Liver (tissue), 3 donors: ENCODE measurements around the gene ALCAM.

Source experiments
- FOXA1 ChIP-seq: IDR thresholded peaks from 2 replicates; pipeline ENCODE4 v1.6.1; 2016; ENCODE audit warnings: antibody characterized with exemption
- GABPA ChIP-seq, 2 donors: IDR thresholded peaks in 1 of 2; conservative IDR thresholded peaks in 1 of 2; 2 replicates each; pipeline ENCODE4 v1.6.1; 2016; ENCODE audit warnings: antibody characterized with exemption in 2 of 2, mild to moderate bottlenecking in 1 of 2, moderate library complexity in 1 of 2
- HNF4G ChIP-seq: IDR thresholded peaks from 2 replicates; pipeline ENCODE4 v1.6.1; 2016; ENCODE audit warnings: antibody characterized with exemption
- JUND ChIP-seq, 2 donors: IDR thresholded peaks; 2 replicates each; pipeline ENCODE4 v1.6.1; 2016; ENCODE audit warnings: antibody characterized with exemption in 2 of 2
- NR2F2 ChIP-seq: IDR thresholded peaks from 2 replicates; pipeline ENCODE4 v1.6.1; 2016; ENCODE audit warnings: antibody characterized with exemption
- RAD21 ChIP-seq, 2 donors: IDR thresholded peaks; 2 replicates each; pipeline ENCODE4 v1.6.1; 2016; ENCODE audit warnings: antibody characterized with exemption in 2 of 2, mild to moderate bottlenecking in 2 of 2
- SP1 ChIP-seq: IDR thresholded peaks from 2 replicates; pipeline ENCODE4 v1.6.1; 2018; ENCODE audit warnings: antibody characterized with exemption, mild to moderate bottlenecking
- YY1 ChIP-seq: IDR thresholded peaks from 2 replicates; pipeline ENCODE4 v1.6.1; 2016; ENCODE audit warnings: antibody characterized with exemption, mild to moderate bottlenecking
- TF ChIP-seq, protein P1 (sequence below): fragments of 150-350 bp; IDR thresholded peaks from 2 replicates; pipeline ENCODE4 v1.5.1; 2017; ENCODE audit warnings: improper control_type of control experiment, low read depth, low read length; ENCODE audit not compliant: missing input control
- TF ChIP-seq, protein P2 (sequence below): IDR thresholded peaks from 2 replicates; pipeline ENCODE4 v1.6.1; 2016; ENCODE audit warnings: antibody characterized with exemption, mild to moderate bottlenecking
- TF ChIP-seq, protein P3 (sequence below): IDR thresholded peaks from 2 replicates; pipeline ENCODE4 v1.6.1; 2016; ENCODE audit warnings: antibody characterized with exemption
- TF ChIP-seq, protein P4 (sequence below): IDR thresholded peaks from 2 replicates; pipeline ENCODE4 v1.6.1; 2016; ENCODE audit warnings: antibody characterized with exemption
- donor health status: healthy.
- donor health status: healthy.

DNA sequence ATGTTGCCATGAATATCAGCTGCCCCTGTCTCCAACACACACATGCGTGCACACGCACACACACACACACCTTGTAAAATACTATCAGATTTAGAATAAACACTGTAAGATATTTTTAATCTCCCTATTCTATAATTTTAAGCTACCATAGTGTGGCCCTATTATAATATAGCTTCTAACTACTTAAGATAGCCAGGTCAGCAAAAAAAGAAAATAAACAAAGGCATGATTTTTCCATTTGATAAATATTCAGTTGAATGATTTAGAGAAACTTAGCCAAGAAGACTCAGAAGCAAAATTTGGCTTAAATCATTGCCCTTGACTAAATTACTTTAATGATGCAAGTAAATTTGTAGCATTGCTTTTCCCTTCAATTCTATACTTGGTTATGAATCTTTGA, 162.2 kb downstream of the ALCAM start:
- no peak for TF ChIP-seq FOXA1
- TF ChIP-seq YY1, result no peak
- TF ChIP-seq, protein P1, sequence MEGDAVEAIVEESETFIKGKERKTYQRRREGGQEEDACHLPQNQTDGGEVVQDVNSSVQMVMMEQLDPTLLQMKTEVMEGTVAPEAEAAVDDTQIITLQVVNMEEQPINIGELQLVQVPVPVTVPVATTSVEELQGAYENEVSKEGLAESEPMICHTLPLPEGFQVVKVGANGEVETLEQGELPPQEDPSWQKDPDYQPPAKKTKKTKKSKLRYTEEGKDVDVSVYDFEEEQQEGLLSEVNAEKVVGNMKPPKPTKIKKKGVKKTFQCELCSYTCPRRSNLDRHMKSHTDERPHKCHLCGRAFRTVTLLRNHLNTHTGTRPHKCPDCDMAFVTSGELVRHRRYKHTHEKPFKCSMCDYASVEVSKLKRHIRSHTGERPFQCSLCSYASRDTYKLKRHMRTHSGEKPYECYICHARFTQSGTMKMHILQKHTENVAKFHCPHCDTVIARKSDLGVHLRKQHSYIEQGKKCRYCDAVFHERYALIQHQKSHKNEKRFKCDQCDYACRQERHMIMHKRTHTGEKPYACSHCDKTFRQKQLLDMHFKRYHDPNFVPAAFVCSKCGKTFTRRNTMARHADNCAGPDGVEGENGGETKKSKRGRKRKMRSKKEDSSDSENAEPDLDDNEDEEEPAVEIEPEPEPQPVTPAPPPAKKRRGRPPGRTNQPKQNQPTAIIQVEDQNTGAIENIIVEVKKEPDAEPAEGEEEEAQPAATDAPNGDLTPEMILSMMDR, result no peak
- no peak for TF ChIP-seq GABPA (IDR thresholded peaks at IDR 0.05 in 1 of 2, conservative IDR thresholded peaks at IDR 0.05 in 1 of 2)
- TF ChIP-seq JUND (IDR thresholded peaks at IDR 0.05), result no peak
- TF ChIP-seq, protein P2, sequence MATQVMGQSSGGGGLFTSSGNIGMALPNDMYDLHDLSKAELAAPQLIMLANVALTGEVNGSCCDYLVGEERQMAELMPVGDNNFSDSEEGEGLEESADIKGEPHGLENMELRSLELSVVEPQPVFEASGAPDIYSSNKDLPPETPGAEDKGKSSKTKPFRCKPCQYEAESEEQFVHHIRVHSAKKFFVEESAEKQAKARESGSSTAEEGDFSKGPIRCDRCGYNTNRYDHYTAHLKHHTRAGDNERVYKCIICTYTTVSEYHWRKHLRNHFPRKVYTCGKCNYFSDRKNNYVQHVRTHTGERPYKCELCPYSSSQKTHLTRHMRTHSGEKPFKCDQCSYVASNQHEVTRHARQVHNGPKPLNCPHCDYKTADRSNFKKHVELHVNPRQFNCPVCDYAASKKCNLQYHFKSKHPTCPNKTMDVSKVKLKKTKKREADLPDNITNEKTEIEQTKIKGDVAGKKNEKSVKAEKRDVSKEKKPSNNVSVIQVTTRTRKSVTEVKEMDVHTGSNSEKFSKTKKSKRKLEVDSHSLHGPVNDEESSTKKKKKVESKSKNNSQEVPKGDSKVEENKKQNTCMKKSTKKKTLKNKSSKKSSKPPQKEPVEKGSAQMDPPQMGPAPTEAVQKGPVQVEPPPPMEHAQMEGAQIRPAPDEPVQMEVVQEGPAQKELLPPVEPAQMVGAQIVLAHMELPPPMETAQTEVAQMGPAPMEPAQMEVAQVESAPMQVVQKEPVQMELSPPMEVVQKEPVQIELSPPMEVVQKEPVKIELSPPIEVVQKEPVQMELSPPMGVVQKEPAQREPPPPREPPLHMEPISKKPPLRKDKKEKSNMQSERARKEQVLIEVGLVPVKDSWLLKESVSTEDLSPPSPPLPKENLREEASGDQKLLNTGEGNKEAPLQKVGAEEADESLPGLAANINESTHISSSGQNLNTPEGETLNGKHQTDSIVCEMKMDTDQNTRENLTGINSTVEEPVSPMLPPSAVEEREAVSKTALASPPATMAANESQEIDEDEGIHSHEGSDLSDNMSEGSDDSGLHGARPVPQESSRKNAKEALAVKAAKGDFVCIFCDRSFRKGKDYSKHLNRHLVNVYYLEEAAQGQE, result no peak
- TF ChIP-seq, protein P3, sequence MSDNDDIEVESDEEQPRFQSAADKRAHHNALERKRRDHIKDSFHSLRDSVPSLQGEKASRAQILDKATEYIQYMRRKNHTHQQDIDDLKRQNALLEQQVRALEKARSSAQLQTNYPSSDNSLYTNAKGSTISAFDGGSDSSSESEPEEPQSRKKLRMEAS, result no peak
- no peak for TF ChIP-seq HNF4G
- TF ChIP-seq, protein P4, sequence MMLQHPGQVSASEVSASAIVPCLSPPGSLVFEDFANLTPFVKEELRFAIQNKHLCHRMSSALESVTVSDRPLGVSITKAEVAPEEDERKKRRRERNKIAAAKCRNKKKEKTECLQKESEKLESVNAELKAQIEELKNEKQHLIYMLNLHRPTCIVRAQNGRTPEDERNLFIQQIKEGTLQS, result no peak
- no peak for TF ChIP-seq SP1
- TF ChIP-seq NR2F2, result no peak
- no peak for TF ChIP-seq RAD21 (IDR thresholded peaks at IDR 0.05)
